Measurements from ENCODE around the gene FAM13A. TPM values are rescaled to one million over a fixed set of nuclear protein-coding genes. Genes with fewer than 3 reads are reported as not detected.
A peak's percentile ranks its signal among the peaks of the same experiment; 100 is the strongest.
"Not testable (repeated sequence)": the region's sequence is repeated elsewhere in the genome, so short reads cannot be mapped to it uniquely, and the experiment has no call there.

The FAM13A gene
- total and polyA plus RNA-seq, 9 of the 15 experiments (the other 6 are each of a cell fraction or from before 2014, with no cell fraction given): 11.3 to 23.3 (median 14.7) TPM

DNA sequence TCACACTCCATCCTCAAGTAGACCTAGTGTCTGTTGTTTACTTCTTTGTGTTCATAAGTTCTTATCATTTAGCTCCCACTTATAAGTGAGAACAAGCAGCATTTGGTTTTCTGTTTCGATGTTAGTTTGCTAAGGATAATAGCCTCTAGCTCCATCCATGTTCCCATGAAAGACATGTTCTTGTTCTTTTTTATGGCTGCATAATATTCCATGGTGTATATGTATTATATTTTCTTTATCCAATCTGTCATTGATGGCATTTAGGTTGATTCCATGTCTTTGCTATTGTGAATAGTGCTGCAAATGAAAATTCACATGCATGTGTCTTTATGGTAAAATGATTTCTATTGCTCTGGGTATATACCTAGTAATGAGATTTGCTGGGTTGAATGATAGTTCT, 51.9 kb downstream of the FAM13A start:
- WGBS (ENCODE audit: insufficient coverage, low coverage, missing lambda C conversion rate): 95% methylated on average over 1 of the region's 1 CpG
- BruUV-seq (replicated peaks); H4K20me1 ChIP-seq (replicated peaks; ENCODE audit: control insufficient read depth, insufficient read depth, low read length); H3K27me3 ChIP-seq (ENCODE audit: control insufficient read depth in 2 of 2, insufficient read depth in 2 of 2, low read length in 2 of 2); H3K9me3 ChIP-seq (replicated peaks; ENCODE audit: control insufficient read depth, insufficient read depth, low read depth, low read length); intact Hi-C loops (cut with micrococcal nuclease); H3K9me1 ChIP-seq (ENCODE audit: control insufficient read depth, insufficient read depth, low read length); CTCF ChIA-PET (ENCODE audit: low intra/inter-chr PET ratio); ATAC-seq; FAIRE-seq; H3K9ac ChIP-seq (ENCODE audit: insufficient read depth in 1 of 2, low read depth in 2 of 2, low read length in 2 of 2); H2AFZ ChIP-seq (ENCODE audit: low read depth, low read length); H3K4me3 ChIP-seq; in situ Hi-C loops (cut with MboI); DNase-seq (ENCODE audit: extremely low read depth in 1 of 4, low spot score in 3 of 4); H3K4me2 ChIP-seq (ENCODE audit: insufficient read depth, low read length); H3K27ac ChIP-seq (ENCODE audit: extremely low read depth, low read depth, low read length): not testable (repeated sequence)
- Histone ChIP-seq H3K36me3 (ENCODE audit: control insufficient read depth, insufficient read depth, low read length) (peaks cover 40% of the 10 kb centered on the region; the same call in 2 of the 3 replicates), H3K4me1 (replicated peaks in 1 of 2; ENCODE audit: control insufficient read depth in 2 of 2, insufficient read depth in 2 of 2, low read length in 2 of 2) (peaks cover 0 to 29% of the 10 kb centered on the region in 2 experiments; a peak in 4 of 5 replicates), H3K79me2 (ENCODE audit: control insufficient read depth, insufficient read depth, low read length) (peaks cover 20% of the 10 kb centered on the region)
- POLR2A ChIA-PET: interaction anchor here (1.0 kb wide), 1 partner anchor 17 kb away, joined by 3 read pairs; no protein-coding TSS in a partner anchor
- TF ChIP-seq RBM25 (IDR thresholded peaks at IDR 0.05; ENCODE audit: low read depth, low read length, severe bottlenecking) (peak; percentile 25), ZNF146 (CRISPR knock-in tag; IDR thresholded peaks at IDR 0.05; ENCODE audit: unreplicated experiment) (peak; percentile 76), KDM1A (IDR thresholded peaks at IDR 0.05) (0 out of 4 replicates have a peak, but pooled peaks of 1 of the 2 experiments have one; percentile 29)

DNA sequence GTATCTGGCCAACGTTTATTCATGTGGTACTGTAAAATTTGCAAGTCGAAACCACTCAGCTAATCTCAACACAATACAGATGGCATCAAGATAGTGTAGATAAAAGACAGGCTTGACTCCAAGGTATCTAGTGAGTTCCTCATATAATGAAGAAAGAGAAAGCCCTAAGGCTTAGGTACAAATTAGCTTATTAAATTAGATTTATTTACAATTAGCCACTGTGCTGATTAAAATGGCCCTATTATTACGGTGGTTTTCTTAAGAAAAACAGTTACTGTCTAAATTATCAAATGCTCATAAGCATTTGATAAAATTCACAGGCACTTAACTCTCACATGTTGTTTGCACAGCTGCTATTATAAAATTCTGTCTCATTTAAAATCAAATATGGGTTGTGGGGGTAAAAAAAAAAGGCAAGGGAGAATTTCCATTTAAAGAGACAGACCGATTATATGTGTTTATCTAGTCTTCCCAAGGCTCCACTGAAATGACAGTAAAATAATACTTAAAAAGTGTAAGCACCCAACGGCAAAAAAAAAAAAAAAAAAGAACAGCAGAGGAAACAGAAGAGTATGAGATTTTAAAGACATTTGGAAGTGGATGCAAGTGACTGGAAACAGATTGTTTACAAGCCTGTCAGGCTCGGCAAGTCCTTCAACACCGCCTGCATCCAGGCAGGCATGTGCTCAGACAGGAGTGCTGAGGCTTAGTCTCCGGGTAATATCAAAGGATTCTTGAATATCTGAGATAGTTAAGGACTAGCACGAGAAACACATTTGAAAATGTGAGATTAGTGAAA, 55.1 kb downstream of the FAM13A start:
- Histone ChIP-seq H3K9me3 (replicated peaks; ENCODE audit: control insufficient read depth, insufficient read depth, low read depth, low read length) (no peaks in the 10 kb centered on the region), H2AFZ (ENCODE audit: low read depth, low read length) (peak overlapping the region; percentile 47; the same call in 1 of the 2 replicates), H3K4me3 (no peak overlapping the region), H3K4me2 (ENCODE audit: insufficient read depth, low read length) (peak overlapping the region; percentile 20; the same call in 1 of the 2 replicates), H3K9ac (ENCODE audit: insufficient read depth in 1 of 2, low read depth in 2 of 2, low read length in 2 of 2) (no peak overlapping the region), H3K9me1 (ENCODE audit: control insufficient read depth, insufficient read depth, low read length) (no peaks in the 10 kb centered on the region), H4K20me1 (replicated peaks; ENCODE audit: control insufficient read depth, insufficient read depth, low read length) (no peaks in the 10 kb centered on the region), H3K27ac (ENCODE audit: extremely low read depth, low read depth, low read length) (peak overlapping the region; percentile 73; the same call in 2 of the 3 replicates), H3K27me3 (ENCODE audit: control insufficient read depth in 2 of 2, insufficient read depth in 2 of 2, low read length in 2 of 2) (no peaks in the 10 kb centered on the region), H3K4me1 (replicated peaks in 1 of 2; ENCODE audit: control insufficient read depth in 2 of 2, insufficient read depth in 2 of 2, low read length in 2 of 2) (peaks cover 0 to 22% of the 10 kb centered on the region in 2 experiments; a peak in 4 of 5 replicates), H3K79me2 (ENCODE audit: control insufficient read depth, insufficient read depth, low read length) (peaks cover 5% of the 10 kb centered on the region; the same call in 1 of the 3 replicates), H3K36me3 (ENCODE audit: control insufficient read depth, insufficient read depth, low read length) (peaks cover 38% of the 10 kb centered on the region; the same call in 2 of the 3 replicates)
- FAIRE-seq (peak; percentile 42), DNase-seq (ENCODE audit: extremely low read depth in 1 of 4, low spot score in 3 of 4) (no peak), ATAC-seq (peak; percentile 54; the same call in 2 of the 3 replicates)
- CTCF ChIA-PET (ENCODE audit: low intra/inter-chr PET ratio): no interaction called here
- POLR2A ChIA-PET: no interaction called here
- BruUV-seq (replicated peaks): no TSS peak
- in situ Hi-C loops (cut with MboI): no loop called here
- intact Hi-C loops (cut with micrococcal nuclease): no loop called here
- whole genome bisulfite sequencing (ENCODE audit: insufficient coverage, low coverage, missing lambda C conversion rate): 48% methylated on average over 8 of the region's 9 CpGs
- TF ChIP-seq L3MBTL2 (IDR thresholded peaks at IDR 0.05) (peak; percentile 67; the same call in 1 of the 2 replicates), SOX6 (IDR thresholded peaks at IDR 0.05) (peak; percentile 87), ETS2 (tag; IDR thresholded peaks at IDR 0.05; ENCODE audit: borderline replicate concordance, poor library complexity, severe bottlenecking) (no peak), GTF2A2 (tag; IDR thresholded peaks at IDR 0.05) (0 out of 2 replicates have a peak, but pooled peaks have one; percentile 11), FOXJ2 (tag; IDR thresholded peaks at IDR 0.05) (peak; percentile 32; the same call in 1 of the 2 replicates)

Measured in K562 (cell line).